Activated naive CD4-positive, alpha-beta T cell treated with anti-CD3 and anti-CD28 coated beads, Interleukin-2, amount 50 U/mL, for 16 hours (primary cell): ENCODE results near the gene PKM.
A peak's percentile ranks its signal among the peaks of the same experiment; 100 is the strongest.
"Not testable (repeated sequence)": the region's sequence is repeated elsewhere in the genome, so short reads cannot be mapped to it uniquely, and the experiment has no call there.

Experiments used
- DNase-seq: peaks from one replicate; pipeline ENCODE4 v3.0.0-alpha.2; 2020

Gene PKM

GRCh38 chr15:72174551-72175165, 56.3 kb downstream of the PKM start:
- no peak for DNase-seq

GRCh38 chr15:72173864-72174550, 57.0 kb downstream of the PKM start:
- DNase-seq = no peak

GRCh38 chr15:72173401-72173800, 57.6 kb downstream of the PKM start:
- DNase-seq = no peak

GRCh38 chr15:72172796-72173195, 58.2 kb downstream of the PKM start:
- DNase-seq = no peak

- DNase-seq = not testable (repeated sequence)
These were observed 59.0 kb downstream of the PKM start for GRCh38 chr15:72171978-72172377.

GRCh38 chr15:72170691-72171090, 60.3 kb downstream of the PKM start:
- no peak for DNase-seq

GRCh38 chr15:72169921-72170611, 60.9 kb downstream of the PKM start:
- no peak for DNase-seq

- DNase-seq = no peak
These were observed 61.6 kb downstream of the PKM start for GRCh38 chr15:72169236-72169920.

GRCh38 chr15:72168808-72169190, 62.2 kb downstream of the PKM start:
- DNase-seq = no peak

GRCh38 chr15:72168131-72168807, 62.7 kb downstream of the PKM start:
- DNase-seq = no peak

- DNase-seq = no peak
These were observed 63.5 kb downstream of the PKM start for GRCh38 chr15:72167445-72167844.

- no peak for DNase-seq
These were observed 64.1 kb downstream of the PKM start for GRCh38 chr15:72166716-72167417.

GRCh38 chr15:72163719-72164118, 67.3 kb downstream of the PKM start:
- no peak for DNase-seq

GRCh38 chr15:72162569-72162968, 68.4 kb downstream of the PKM start:
- DNase-seq = no peak

GRCh38 chr15:72161361-72162132, 69.4 kb downstream of the PKM start:
- DNase-seq = no peak

GRCh38 chr15:72160696-72161245, 70.2 kb downstream of the PKM start:
- DNase-seq = no peak

GRCh38 chr15:72156928-72157327, 74.1 kb downstream of the PKM start:
- DNase-seq = no peak

- peak; percentile 83 for DNase-seq
These were observed 75.1 kb downstream of the PKM start for GRCh38 chr15:72155635-72156616.

GRCh38 chr15:72155003-72155621, 75.9 kb downstream of the PKM start:
- no peak for DNase-seq

GRCh38 chr15:72154316-72154715, 76.7 kb downstream of the PKM start:
- DNase-seq = no peak
